HG02798 (cell line): ENCODE measurements around the gene SCYL1.

Experiments
- ATAC-seq: cut with Tn5 transposase; IDR thresholded peaks from one replicate; pipeline ENCODE4 v1.9.1; 2021; ENCODE audit warnings: mild to moderate bottlenecking; ENCODE audit not compliant: unreplicated experiment, poor library complexity

SCYL1 gene

DNA sequence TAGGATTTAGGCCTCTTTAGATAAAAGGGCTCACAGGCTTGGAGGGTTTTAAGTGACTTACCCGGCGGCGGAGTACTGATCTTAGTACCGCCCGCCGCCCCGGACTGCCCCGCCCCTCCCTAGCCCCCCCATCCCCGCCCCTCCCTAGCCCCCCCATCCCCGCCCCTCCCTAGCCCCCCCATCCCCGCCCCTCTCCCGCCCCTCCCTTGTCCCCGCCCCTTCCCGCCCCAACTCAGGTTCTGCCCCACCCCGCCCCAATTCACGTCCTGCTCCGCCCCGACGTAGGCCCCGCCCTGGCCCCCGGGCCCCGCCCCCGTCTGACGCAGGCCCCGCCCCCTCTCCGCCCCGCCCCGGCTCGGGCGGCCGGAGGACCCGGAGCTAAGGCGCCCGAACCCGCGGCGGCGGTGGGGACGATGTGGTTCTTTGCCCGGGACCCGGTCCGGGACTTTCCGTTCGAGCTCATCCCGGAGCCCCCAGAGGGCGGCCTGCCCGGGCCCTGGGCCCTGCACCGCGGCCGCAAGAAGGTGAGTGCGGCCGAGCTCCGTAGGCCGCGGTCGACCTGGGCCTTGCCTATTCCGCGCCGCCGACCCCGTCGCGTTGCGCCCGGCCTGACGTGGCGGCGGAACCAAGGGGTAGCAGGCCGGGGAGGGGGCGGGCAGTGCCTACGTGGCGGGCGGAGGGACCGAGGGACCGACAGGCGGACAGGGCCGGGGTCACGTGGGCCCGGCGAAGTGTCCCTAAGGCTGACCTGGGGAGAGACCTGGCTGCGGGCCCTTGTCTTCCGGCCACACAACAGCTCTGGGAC, at the start of gene SCYL1:
Gene SCYL1, plus strand, starts transcription at position 343 of the 805 bp plus-strand sequence. Its CDS starts 71 bp downstream, at position 414.
- ATAC-seq: peak; percentile 74

DNA sequence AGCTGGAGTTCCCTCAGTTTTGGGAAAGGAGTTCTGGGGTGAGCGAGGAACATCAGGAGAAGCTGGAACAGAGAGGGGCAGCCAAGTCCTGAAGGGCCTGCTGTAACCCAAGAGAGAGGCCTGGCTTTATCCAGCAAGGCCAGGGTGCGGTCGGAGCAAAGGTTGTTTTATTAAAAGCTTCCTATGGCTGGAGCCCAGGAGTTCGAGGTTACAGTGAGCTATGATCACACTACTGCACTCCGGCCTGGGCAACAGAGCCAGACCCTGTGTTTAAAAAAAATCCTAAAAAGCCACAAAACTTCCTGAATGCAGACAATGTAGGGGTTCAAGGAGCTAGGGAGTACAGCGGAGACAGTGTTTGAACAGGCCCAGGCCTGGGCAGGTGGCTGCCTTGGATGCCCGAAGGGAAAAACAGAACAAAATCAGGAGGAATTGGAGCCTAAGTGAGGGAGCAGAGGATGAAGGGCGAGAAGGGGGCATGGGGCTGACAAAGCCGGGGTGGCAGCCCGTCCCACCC, 48.2 kb upstream of the SCYL1 start:
- ATAC-seq: no peak

DNA sequence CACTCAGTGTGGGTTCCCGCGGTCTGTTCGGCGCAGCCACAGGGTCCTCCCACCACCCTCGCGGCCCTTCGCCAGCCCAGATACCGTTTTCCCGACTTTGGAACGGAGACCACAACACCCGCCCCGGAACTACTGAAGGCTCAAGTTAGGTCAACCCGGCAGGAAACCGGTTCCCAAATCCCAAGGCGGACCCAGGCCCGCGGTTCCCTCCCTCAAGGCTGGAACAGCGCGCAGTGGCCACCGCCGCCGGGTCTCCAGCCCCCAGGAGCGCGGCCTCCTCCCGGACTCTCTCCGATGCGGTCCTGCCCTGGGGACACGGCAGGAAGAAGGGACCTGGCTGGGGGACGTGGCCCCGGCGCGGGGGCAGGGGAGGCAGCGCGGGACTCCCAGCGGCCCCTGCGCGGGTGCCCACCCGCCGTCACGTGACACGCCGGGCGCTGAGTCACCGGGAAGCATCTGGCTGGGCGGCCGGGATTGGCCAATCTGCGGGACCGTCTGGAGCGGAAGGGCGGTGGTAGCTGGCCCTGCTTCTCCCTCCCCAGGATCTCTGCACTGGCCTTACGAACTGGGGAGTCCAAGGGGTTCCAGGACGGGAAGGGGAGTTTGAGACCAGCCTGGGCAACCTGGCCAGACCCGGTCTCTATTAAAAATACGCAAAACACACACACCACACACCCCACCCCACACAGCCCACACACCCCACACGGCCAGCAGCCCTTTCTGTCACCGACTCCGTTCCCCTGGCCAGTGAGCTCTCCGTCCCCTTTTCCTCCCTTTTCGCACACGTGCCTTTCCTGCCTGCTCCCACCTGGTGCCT, 47.5 kb upstream of the SCYL1 start:
- peak; percentile 91 for ATAC-seq

DNA sequence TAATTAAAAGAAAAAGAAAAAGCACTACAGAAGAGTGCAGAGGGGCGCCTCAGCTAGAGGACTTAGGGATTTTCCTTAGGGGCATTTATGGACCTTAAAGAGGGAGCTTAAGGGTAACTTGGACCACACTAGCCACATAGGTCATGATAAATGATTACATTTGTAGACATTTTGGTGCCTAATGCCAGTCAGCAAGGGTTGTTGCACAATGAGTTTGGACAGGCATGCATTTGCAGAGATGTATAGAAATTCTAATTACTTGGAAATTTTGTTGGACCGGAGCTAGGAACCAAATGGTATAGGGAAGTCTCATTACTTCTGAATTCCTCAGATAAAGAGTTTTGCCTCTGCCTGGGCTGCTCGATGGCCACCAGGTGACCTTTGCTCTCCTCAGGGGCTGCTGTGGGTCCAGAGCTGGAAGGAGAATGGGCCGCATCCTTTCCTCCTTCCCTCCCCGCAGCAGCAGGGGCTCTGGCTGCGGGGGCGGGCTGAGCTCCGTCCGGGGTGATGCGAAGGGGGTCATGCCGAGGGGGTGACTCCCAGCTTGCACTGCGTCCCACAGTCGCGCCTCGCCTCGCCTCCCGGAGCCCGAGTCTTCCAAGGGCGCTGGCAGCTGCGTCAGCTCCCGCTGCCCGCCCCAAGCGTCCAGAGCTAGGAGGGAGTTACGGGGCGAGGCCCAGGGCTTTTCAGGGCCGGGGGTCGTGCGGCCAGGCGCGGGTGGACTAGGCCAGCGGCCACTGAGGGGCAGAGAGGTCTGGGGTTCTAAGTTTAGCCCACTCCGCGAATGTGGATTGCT, 46.3 kb upstream of the SCYL1 start:
- no peak for ATAC-seq

DNA sequence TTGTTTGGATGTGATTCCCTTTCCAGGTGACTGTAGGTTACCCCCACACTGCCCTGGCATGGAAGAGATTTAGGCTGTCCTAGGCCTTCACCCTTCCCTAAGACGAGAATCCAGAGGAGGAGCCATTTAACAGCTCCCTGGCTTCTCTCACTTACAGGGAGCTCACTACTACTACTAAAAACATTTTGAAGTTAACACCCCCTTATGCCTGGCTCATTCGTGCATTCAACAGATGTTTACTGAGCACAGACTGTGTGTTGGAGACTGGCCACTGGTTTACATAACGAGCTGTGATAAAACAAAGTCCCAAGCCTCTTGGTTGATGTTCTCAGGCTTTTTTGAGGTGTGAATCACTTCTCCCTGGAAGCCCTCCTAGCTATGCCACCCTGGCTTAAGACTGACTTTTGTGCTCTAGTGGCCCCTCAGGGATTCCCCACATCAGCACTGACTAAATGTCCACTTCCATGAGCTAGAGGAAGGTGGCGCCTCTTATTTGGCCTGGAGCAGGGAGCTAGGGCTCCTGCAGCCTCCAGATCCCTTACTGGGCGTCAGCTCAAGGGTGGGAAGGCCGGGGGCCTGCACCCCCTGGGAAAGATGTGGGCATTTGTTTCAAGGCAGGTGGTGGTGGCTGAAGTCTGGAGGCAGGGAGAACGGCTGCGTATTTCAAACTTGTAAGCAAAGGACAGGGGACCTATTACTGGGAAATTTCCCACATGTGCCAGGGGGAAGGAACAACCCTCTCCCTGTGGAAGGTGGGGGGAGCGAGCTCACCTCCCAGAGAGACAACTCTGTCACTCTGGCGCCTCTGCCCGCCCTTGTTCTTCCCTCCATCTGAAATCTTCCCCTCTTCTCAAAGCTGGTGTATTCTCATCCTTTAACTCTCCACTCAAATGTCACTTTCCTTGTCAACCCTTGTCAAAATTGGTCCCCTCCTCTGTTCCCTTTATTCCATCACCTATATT, 45.4 kb upstream of the SCYL1 start:
- no peak for ATAC-seq

DNA sequence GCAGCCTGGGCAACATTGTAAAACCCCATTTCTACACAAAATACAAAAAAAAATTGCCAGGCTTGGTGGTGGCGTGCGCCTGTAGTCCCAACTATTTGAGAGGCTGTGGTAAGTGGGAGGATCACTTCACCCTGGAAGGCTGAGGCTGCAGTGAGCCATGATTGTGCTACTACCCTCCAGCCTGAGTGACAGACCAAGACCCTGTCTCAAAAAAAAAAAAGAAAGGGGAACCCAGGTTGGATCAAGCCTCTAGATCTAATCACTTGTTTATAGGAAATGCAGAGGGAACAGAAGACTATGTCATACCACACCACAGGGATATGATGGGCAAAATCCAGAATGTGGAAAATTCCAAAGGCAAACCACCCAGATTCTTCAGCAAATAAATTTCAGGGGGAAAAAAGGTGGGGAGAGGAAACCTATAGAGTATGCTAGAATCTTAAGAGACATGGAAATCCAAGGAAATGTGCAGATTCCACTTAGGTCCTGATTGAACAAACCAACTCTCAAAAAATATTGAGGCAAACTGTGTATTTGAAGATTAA, 42.5 kb upstream of the SCYL1 start:
- ATAC-seq: no peak

DNA sequence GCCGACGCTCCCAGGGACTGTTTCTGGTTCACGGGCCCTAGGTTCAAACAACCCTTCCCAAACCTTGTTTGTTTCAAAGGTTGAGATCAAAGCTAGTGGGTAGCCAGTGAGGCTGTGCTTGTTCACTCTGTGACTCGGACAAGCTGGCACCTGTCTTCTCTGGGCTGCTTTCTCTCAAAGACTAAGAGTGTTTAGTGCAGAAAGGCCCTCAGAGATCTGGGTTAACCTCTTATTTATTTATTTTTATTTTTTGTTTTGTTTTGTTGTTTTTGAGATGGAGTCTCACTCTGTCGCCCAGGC, 39.0 kb upstream of the SCYL1 start:
- no peak for ATAC-seq

DNA sequence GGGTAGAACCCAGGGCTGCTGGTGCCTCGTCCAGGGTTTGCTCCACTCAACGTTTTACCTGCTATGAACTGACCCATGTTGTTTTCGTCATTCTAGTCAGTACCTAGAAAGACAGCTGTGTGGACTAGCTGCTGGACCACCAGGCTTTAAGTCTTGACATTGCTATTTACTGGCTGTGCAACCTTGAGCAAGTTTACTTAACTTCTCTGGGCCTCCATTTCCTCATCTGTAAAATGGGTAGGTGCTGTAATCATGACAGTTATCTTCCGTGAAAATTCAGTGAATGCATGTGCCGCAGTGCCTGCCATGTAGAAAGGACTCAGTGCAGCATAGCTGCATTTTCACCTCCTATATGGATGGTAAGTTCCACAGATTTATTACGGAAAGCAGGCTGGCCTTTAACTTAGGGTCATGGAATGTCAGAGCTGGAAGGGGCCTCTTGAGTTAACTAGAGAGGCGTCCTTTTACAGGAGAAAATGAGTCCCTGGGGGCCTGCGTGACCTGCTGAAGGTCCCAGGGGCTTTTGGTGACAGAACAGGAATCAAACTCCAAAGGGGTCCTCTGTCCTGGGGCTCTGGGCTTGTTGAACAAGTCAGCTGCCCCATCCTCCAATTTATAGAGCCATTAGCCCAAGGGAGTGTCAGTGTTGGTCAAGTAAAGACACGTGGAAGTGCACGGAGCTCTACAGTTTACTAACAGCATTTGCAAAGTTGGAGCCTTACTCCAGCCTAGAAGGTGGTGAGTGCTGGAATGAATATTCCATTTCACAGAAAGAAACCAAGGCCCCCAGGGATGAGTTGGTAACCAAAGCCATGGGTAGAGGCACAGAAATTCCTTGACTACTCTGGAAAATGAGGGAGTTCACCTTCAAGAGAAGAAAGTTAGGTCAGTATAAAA, 38.1 kb upstream of the SCYL1 start:
- ATAC-seq: no peak

DNA sequence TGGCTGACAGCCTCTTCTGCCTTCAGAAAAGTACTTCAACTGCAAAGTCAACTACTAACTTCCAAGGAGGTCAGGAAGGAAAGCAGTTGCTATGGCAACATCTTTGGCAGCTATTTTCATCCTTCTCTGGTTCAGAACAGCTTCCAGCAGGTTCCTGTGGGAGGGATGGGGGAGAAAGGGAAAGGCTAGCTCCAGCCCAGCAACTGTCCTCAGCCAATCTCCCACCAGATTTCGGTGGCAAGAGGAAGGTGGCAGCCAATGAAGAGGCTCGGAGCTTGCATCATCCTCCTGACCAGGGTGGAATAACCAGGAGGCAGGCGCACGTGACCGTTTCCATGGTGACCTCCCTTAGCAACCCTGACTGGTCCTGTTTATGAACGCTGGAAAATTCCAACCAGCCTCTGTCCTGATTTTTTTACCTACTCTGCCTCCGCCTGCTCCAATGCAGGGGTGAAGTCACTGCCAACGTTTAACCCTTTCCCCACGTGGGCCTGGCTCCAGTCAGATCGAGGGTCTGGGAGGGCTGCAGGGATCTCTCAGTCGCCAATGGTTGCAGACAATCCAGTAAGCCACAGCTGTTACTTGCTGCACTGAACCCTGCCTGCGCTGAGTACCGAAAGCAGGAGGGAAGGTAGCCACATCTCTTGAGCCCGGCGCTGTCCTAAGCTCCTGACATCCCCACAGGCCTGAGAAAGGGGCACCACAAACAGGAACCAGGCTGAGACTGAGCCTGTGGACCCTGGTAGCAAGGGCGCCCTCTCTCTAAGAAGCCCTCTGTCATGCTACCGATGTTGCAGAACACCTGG, 37.2 kb upstream of the SCYL1 start:
- peak; percentile 68 for ATAC-seq

DNA sequence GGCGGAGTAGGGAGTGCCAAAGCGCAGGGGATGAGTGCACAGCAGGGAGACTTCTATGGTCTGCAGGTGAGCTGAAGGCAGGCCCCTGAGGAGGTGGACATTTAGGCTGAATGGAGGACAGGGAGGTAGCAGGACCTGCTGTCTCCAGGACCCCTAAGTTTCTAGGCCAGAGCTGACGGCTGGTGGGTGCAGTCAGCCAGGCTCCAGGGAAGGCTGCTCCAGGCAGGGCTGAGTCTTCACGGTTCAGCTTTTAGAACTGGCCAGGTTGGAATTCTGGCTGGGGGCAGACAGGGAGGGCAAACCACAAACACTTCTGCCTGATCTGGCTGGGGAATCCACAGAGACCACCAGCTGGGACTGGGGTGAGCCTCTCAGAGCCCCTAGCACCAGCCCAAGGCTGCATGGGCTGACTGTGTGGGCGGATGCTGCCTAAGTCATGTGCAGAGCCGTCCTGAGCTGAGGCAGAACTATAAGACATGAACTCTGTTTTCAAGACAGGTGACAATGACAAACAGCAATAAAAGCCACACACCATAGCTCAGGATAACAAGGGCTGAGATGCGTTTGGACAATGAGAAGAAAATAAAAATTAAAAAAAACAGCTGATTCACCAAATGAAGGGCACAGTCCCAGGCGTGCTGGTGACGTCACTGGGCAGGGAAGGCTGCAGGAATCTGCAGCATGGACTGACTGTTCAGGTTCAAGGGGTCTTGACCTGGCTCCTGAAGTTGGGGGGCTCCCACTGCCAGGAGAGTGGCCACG, 36.4 kb upstream of the SCYL1 start:
- no peak for ATAC-seq

DNA sequence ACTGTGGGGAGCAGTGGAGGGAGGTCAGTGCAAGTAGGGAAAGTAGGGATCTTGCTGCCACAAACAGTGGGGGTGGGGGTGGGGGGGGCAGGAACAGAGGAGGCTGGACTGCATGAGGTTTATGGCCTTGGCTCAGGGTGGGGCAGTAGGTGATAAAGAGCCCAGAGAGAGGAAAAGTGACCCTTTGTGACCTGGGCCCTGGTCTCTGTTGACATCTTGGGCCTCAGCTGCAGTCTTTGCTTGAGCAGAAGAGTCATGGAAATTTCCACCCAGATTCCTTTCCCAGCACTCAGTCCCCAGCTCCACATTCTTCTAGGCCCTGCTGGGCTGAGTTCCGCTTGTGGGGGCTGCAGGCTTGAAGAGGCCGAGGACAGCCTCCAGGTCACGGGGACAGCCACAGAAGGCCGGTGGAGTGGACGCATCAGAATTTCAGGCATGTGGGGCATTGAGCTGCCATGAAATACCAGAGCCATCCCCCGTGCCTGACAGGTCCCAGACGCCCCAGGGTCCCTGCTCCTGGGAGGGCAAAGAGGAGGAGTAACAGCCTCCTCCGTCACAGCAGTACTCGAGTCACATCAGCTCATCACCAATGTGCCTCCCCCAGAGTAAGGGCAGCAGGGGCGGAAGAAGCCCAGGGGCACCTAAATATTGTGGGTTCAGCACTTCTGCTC, 35.7 kb upstream of the SCYL1 start:
- no peak for ATAC-seq

DNA sequence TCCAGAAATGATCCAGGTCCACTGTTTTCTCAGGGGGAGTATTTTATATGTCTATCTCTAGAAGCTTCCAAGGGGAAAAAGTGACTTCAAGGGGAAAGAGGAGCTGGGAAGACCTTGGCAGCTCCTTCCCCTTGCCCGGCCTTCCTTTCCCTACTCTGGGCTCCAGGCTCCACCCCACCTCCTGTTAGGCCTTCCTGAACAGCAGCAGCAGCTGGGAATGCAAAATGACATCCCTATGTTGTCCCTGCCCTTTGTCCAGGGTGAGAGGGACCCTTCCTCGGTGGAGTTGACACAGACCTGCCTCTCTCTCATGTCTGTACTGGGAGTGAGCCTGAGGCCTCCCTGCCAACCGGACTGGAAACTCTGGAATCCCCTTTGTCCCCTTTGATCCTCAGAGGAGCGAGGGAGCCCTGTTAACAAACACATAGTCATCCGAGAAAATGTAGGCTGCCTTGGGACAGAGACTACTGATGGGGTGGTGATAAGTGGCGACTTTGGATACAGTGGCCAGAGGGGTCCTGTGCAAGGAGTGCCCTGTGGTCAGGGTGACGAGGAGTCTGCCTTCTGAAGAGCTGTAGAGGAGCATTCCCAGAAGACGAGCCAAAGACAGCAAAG, 35.1 kb upstream of the SCYL1 start:
- no peak for ATAC-seq

DNA sequence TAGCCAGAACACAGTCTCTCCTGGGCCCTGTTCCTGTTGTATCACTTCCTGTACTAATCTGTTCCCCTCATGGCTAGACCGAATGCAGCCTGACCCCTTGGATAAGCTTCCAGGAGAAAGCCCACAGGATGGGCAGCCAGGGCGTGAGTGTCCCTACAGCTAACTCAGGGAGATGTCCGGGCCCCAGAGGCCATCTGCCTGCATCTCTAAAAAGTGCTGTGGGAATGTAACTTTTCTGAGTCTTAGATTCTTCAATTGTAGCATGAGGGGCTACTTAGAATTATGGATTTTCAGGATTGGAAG, 33.8 kb upstream of the SCYL1 start:
- ATAC-seq: no peak

DNA sequence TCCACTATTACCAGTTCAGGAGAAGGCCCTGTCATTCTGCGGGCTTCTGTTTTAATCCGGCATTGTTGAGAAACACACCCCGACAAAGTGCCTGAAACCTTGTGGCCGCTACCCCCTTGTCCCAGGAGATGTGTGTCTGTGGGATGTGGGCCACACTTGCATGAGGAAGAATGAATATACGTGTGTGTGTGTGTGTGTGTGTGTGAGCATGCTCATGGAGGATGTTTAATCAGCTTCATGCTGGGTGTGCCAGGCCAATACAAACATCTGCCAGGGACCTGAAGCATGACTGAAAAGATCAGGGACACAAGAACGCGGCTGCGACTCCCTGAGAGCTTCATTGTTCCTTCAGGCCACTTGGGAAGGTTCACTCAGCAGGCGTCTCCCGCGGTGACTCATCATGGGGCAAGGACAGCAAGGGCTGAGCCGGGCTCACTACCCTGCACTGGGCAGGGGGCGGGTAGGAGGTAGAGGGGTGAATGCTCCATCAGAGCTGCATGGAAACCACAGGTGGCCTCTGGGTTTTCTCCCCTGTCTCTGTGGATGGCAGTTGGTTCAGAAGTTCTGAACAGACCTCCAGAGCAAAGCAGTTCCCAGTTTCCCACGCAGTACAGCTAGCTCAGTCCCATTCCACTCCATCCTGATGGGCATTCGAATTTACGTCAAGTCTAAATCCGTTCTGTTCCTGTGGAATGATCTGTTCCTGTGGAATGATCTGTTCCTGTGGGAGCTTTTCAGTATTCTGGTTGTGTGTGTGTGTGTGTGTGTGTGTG, 33.1 kb upstream of the SCYL1 start:
- ATAC-seq: no peak

DNA sequence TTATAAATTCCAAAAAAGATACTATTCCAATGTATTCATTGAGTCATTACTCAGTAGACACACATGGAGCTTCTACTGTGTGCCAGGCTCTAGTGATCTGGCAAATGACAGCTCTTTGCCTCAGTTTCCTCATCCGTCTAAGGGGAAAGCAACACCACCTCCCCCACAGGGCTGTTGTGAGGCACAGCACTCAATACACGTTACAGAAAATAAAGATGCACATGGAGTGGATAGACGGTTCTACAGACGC, 32.6 kb upstream of the SCYL1 start:
- no peak for ATAC-seq
